NOMO-1 treated with DMSO at 0.1 percent for 48 hours (cell line): ENCODE measurements around the gene OGFR.

Experiments used
- DNase-seq: peaks from one replicate; lab custom pipeline; 2025; ENCODE audit not compliant: unreplicated experiment; lab: John Stamatoyannopoulos, UW

OGFR gene

DNA sequence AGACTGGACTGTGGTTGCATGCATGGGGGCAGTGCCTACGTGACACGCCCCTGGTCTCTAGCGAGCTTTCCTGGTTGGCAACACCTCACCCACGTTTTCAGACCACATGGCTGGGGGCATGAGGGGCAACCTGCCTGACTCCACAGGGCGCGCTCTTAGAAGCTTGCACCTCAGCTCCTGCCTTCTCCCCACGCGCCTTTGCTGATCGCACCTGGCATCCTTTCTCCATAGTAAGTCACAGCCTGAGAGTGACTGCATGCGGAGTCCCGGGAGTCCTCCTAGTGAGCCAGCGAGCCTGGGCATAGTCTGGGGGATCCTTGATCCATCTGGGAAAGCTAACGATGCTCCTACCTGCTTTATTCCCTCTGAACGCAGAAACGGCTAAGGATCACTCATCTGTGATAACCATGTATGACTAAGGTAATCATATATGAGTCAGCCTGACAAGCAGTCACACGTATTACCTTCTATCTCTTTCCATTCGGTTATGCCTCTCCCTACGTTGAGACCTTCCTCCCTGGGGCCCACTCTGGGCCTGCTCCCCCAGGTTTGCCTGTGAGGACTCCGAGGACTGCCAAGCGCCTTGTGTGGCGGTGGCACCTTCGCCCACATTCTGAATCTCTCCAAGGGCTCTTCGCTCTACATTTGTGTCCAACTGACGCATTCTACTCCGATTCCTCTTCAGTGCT lies 52.4 kb downstream of the OGFR start:
- no peak for DNase-seq

DNA sequence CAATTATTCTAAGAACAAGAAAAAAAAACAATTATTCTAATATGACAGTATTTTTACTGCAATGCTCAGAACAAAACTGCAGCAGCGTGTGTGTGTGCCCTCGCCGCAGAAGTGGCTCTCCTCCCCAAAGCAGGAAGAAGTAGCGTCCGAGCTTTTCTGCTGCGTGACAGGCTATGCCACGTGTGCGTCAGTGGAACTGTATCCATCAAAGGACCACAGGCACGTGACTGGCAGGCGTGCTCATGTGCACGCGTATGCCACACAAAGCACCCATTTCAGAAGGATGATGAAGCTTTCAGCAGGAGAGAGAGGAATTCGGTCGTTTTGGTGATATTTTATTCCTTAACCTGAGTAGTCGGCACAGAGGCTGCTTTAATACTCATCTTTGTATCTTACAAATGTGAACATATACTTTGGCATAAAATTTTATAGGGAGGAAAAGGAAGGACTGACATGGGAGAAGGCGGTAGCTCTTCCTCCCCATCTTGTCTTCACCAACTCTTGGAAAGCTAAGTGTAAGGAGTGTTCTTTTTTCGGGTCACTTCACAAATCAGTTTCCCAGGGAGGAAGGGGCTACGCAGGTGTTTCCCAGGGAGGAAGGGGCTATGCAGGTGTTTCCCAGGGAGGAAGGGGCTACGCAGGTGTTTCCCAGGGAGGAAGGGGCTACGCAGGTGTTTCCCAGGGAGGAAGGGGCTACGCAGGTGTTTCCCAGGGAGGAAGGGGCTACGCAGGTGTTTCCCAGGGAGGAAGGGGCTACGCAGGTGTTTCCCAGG lies 53.6 kb downstream of the OGFR start:
- no peak for DNase-seq

DNA sequence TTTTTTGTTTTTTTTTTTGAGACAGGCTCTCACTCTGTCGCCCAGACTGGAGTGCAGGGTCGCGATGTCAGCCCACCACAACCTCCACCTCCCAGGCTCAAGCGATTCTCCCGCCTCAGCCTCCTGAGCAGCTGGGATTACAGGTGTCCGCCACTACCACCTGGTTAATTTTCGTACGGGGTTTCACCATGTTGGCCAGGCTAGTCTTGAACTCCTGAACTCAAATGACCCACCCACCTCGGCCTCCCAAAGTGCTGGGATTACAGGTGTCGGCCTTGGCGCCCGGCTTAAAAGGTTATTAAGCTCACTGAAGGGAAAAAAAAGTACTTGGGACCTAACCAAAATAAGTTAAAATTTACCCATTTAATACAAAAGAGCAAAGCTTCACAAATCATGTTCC lies 55.1 kb downstream of the OGFR start:
- no peak for DNase-seq

DNA sequence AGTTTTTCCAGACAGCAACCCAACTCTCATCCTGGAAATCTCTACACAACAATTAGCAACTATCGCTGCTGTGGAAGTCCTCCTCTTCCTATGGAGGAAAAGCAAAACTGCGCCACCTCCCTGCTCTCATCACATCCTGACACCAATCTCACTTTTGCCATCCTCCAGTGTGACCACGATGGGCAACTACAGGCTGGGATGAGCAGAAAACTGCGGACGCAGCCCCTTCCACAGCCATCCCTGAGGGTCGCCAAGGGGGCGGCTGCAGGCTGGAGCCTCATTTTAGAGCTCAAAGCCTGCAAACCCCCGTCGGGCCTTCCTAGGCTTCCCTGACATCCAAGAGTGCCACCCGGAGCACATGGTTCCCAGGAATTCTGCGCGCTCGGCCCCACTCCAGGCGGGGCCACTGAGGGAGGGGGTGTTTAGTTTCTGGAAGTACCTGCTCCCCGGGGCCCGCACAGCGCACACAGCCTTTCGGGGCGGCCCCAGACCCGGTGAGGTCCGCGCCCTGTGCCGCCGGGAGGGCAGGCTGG lies 55.8 kb downstream of the OGFR start:
- DNase-seq = no peak

DNA sequence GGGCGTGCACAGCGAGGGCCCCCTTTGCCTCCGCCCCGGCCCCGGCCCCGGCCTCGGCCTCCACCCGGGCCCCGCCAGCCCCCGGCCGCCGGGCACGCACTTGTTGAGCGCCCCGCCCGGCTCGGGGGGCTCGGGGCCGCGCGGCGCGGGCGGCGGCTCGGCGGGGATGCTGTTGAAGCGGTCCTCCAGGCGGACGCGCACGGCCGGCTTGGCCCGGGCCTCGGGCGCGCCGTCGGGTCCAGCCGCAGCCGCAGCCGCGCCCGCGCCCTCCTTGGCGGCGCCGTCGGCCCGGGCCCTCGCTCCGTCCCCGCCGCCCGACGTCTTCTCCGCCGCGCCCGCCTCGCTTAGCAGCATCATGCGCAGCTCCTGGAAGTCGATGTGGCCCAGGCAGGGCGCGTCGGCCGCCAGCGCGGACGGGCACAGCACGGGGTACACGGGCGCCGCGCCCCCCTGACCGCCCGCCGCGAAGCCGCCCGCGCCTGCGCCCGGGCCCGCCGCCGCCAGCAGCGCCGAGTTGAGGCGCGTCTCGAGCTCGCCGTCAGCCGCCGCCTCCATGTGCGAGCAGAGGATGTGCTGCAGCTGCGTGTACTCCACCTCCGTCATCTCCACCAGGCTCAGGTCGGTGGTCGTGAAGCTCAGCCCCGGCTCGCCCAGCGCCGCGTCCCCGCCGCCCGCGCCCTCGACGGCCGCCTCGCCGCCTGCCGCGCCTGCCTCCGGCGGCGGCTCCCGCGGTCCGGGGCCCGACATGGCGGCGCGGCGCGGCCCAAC lies 56.5 kb downstream of the OGFR start:
- no peak for DNase-seq

DNA sequence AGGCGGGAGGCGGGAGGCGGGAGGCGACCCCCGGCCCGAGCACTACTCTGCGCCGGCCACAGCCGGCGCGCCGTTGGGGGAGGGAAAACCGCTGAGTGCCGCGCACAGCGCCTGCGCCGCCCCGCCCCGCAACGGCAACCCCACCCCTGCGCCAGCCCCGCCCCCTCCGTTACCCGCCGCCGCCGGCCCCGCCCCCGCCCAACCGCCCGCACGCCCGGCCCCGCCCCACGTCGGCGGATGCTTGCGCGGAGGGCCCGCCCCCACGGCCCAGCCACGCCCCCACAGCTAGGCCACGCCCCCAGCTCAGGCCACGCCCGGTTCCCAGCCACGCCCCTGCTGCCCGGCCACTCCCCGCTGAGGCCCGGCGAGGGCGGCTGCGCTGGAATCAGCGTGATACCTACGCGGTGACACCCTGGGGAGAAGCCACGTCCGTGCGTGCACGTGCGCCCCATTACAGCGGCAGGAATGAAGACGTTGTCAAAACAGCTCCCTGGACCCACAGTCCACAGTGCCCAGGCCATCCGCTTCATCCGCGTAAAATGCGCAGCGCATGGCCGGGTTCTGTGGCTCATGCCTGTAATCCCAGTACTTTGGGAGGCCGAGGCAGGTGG lies 57.2 kb downstream of the OGFR start, which contains the start of gene TCFL5:
TCFL5 (minus strand) TSS at position 97 of the 611 bp plus-strand sequence. CDS start 152 bp downstream, outside the sequence.
- peak; percentile 78 for DNase-seq
